HG02970 (cell line): Measurements from ENCODE around the gene IGSF9.

Source experiments
- ATAC-seq: cut with Tn5 transposase; IDR thresholded peaks from one replicate; pipeline ENCODE4 v1.9.1; 2021; ENCODE audit warnings: mild to moderate bottlenecking, moderate library complexity, moderate number of reproducible peaks; ENCODE audit not compliant: unreplicated experiment, low FRiP score

IGSF9 gene, protein sequence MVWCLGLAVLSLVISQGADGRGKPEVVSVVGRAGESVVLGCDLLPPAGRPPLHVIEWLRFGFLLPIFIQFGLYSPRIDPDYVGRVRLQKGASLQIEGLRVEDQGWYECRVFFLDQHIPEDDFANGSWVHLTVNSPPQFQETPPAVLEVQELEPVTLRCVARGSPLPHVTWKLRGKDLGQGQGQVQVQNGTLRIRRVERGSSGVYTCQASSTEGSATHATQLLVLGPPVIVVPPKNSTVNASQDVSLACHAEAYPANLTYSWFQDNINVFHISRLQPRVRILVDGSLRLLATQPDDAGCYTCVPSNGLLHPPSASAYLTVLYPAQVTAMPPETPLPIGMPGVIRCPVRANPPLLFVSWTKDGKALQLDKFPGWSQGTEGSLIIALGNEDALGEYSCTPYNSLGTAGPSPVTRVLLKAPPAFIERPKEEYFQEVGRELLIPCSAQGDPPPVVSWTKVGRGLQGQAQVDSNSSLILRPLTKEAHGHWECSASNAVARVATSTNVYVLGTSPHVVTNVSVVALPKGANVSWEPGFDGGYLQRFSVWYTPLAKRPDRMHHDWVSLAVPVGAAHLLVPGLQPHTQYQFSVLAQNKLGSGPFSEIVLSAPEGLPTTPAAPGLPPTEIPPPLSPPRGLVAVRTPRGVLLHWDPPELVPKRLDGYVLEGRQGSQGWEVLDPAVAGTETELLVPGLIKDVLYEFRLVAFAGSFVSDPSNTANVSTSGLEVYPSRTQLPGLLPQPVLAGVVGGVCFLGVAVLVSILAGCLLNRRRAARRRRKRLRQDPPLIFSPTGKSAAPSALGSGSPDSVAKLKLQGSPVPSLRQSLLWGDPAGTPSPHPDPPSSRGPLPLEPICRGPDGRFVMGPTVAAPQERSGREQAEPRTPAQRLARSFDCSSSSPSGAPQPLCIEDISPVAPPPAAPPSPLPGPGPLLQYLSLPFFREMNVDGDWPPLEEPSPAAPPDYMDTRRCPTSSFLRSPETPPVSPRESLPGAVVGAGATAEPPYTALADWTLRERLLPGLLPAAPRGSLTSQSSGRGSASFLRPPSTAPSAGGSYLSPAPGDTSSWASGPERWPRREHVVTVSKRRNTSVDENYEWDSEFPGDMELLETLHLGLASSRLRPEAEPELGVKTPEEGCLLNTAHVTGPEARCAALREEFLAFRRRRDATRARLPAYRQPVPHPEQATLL

DNA sequence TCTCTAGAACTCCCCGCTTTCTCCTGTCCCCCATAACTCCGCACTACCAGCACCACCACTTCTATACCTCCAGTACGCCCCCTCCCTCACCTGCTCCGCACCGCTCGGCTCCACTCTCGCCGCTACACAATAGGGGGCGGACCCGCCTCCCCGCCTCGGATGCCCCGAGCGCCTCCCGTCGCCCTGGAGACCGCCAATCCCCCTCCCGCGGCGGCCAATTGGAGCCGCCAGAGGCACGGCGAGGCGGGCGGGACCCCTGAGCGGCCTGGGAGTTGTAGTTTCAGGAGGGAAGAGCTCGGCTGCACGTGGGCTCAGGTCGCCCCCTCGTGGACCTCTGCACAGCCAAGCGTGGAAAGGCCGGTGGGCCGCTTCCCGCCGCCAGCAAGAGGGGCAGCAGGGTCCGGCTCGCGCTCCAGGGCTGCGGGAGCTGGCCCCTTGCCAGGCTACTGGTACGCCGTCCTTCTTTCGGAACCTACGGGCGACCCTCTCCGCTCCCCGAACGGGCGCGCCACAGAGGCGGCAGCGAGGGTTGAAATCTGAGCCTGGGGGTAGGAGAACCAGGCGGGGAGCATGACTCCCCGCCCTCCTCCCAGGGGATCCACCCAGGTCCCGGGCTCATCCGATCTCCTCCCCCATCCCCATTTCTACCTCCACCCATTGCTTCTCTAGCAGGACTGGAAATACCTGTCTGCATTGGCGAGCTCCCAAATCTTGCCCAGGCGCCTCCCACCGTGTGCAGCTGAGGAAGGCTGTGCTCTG, at the start of gene IGSF9:
TSS of gene IGSF9 (minus strand) at position 131 of the 759 bp plus-strand sequence. CDS start 2,159 bp downstream, outside the sequence.
- no peak for ATAC-seq

DNA sequence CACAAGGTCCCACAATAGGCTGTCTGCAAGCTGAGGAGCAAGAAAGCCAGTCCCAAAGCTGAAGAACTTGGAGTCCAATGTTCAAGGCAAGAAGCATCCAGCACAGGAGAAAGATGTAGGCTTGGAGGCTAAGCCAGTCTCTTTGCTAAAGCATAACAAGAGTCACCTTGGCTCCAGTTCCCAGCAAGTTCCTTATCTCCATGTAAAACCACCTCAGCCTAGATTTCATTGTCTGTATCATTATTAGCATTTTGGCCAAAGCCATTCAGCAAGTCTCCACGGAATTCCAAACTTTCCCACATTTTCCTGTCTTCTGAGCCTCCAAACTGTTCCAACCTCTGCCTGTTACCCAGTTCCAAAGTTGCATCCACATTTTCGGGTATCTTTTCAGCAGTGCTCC, 49.5 kb upstream of the IGSF9 start:
- no peak for ATAC-seq

DNA sequence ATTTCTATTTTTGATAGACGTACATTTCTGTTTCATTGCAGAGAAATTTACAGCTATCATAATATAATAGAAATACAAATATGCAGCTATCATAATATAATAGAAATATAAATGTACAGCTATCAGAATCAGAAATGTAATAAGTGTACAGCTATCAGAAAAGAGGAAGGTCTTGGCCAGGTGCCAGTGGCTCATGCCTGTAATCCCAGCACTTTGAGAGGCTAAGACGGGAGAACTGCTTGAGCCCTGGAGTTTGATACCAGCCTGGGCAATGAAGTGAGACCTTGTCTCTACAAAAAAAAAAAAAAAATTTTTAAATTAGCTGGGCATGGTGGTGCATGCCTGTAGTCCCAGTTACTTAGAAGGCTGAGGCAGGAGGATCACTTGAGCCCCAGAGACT, 48.5 kb upstream of the IGSF9 start:
- no peak for ATAC-seq

DNA sequence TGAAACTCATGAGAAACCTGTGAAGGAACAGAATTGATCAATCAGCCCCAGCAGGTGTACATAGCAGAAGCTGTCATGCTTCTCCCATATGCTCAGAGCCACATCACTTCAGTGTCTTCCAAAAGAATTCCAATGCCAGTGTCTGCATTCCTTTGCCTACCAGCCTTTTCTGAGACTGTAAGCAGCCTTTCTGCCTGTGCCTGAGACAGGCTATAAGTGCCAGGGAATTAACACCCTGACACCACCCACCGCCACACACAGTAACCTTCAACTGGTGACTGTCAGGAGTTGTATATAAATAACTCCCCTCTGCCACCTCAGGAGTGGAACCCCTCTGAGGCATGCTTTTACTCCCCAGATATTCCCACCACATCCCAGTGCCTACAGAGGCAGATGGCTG, 46.7 kb upstream of the IGSF9 start:
- ATAC-seq: no peak

DNA sequence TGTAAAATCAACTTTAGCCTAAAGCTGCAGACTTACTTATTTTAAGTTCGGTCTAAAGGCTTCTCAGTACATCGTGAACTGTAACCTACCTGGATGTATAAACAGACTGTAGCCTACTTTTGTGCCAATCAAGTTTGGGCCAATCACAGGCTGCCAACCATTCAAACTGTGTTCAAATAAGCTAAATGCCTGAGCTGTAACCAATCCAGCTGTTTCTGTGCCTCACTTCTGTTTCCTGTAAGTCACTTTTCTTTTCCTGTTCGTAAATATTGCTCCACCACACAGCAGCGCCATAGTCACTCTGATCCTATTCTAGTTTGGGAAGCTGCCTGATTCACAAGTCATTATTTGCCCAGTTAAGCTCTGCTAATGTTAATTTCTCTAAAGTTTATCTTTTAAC, 46.1 kb upstream of the IGSF9 start:
- ATAC-seq: no peak

DNA sequence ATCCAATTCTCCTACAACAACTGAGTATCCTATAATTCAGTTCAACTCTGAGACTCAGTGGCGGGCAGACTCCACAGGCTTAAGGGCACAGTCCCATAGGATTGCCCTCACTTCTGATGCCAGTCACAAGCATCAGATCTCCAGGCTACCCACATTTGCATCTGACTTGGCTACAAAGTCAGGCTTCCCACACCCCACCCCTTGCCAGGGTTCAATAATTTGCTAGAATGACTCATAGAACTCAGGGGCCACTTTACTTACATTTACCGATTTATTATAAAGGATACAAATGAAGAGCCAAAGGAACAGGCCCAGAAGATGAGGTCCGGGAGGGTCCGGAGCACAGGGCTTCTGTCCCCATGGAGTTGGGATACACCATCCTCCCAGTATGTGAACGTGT, 44.6 kb upstream of the IGSF9 start:
- ATAC-seq: no peak

DNA sequence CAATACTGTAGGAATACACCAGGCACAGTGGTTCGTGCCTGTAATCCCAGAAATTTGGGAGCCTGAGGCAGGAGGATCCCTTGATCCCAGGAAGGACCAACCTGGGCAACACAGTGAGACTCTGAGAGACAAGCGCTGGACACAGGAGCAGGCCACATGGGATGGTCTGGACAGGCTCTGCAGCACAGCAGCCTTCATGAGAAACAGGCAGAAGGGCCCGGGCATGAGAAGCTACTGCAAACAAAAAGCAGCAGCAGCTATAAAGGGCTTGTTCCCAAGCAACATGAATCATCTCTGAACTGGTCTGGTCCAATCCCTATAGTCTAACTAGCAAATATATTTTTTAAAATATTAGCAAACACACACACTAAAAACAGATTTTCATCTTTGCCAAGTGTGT, 44.2 kb upstream of the IGSF9 start:
- no peak for ATAC-seq

DNA sequence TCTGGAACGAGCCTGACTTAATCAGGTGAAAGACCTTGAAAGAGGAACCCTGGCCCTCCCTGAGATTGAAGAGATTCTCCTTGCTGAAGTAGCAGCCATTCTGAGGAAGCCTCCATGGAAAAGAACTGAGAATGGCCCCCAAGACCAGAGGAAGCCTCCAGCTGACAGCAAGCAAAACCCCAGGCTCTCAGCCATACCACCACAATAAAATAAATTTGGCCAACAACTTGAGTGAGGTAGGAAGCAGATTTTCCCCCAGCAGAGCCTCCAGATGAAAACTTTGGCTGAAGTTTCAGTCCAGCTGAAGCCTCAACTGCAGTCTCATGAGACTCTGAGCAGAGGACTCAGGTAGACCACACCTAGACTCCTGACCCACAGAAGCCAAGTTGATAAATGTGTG, 42.6 kb upstream of the IGSF9 start:
- ATAC-seq: no peak

DNA sequence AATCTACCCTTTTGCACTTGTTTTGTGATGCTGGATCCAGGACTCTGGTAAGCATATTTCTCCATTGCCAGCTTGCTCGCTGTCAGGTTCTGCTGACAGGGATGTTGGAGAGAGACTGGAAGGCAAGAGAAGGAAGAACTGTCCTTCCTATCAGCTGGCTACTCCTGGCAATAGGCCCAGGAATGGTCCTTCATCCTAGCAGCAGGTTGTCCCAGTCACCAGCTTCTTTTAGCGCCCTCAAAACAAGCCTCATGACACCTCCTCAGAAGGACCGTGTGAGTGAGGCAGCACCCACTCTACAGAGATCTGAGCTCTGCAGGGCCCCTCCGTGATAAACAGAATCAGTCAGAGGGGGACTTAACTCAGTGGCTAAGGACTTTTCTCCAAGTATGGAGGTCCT, 41.8 kb upstream of the IGSF9 start:
- no peak for ATAC-seq

DNA sequence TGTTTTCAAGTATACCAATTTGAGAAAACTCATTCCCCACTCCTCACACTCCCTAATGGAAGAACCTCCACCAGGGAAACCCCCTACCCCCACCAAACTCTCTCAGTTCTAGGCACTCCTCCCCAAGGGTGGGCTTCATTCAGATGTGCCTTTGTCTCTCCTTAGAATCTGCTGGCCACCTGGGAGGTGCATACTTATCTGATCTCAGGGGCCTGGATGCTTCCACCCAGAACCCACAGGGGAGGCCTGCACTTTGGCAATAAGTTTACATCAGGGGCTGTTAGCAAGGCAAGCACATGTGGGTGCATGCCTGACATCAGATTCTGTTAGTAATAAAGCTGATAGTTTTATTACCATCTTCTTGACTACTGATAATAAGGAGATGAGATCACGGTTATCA, 41.1 kb upstream of the IGSF9 start:
- no peak for ATAC-seq

DNA sequence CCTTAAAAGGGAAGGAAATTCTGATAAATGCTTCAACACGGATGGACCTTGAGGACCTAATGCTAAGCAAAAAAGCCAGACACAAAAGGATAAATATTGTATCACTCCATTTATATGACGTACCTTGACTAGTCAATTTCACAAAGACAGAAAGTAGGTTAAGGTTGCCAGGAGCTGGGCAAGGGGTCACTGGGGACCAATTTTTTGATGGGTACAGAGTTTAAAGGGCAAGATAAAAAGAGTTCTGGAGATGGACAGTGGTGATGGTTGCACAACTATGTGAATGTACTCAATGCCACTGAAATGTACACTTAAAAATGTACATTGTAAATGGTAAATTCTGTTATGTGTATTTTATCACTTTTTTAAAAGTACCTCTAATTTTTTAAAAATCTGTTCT, 40.7 kb upstream of the IGSF9 start:
- ATAC-seq: no peak

DNA sequence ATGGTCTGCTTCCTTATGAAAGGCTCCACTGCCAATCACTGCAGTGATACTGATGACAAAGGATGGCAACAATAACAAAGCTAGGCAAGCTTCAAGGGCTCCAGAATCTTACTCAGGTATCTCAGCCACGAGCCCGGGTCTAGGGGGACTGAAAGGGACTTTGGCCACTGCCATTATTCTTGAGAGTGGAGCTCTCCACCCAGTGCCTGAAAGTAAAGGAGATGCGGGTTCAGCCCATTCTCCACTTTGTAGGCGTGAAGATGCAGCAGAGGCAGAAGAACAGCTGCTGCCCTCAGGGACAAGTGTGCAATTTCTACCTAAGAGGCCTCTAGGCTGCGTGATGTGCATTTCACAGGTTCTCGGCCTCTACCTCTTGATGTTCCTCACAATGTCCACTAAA, 40.1 kb upstream of the IGSF9 start:
- ATAC-seq: no peak

DNA sequence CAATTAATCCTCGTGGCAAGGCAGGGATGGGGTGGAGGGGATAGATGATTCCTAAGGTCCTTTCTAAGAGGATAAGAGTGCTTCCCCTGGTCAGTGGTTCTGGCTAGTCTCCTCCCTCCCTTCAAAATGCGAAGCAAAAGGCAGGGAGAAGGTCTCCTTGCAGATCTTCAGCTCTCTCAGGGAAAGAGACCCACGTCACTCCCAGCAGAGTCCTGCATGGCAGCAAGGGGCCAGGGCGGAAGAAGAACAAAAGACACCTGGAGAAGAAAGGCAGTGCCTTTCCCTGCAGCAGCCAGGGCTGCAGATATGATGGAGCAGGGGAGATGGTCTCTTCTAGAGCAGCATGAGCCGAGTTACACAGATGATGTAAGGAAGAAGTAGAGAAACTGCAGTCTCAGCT, 38.3 kb upstream of the IGSF9 start:
- no peak for ATAC-seq

DNA sequence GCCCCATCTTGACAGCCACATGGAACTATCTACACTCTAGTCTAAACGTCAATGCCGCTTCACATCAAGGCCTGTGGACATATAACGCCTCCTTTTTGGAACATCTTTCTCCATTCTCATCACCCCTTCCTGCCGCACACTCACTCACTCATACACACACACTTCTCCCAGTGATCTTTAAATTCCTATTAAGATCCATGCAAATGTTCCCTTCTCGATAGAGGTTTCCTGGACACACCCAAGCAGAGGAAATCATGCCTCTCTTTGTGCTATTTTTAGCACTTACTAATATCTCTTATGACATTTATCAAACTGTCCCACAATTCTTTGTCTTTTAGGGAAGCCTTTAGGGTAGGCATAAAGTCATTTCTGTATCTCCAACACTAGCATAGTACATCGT, 36.9 kb upstream of the IGSF9 start:
- no peak for ATAC-seq

DNA sequence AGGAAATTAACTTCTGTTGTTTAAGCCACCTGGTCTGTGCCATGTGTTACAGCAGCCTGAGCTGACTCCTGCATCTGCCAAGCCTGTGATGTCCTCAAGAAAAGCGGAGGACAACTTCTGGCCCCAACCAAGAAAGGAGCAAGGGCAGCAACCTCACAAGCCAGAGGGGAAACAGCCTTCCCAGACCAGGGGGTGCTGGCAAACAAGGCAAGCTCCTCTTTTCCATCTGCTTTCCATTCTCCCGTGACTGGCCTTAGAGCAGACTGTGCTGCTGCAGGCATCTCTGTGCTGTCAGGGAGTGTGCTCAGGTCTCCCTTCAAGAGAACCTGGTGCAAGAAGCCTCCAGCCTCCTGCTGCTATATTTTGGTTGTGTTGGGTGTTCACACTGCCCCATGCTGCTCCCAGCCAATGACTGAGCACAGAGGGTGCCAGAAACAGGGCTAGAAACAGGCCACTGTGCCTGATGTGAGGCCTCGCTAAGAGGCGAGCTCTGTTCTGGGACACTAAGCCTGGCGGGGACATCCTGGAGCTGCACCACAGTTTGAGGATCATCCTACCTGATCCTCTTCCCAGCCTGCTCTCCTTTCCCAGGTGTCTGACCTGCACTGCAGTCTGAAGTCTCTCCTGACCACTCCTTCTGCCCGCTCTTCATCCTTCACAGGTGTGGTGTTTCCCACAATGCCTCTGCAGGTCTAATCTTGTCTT, 36.1 kb upstream of the IGSF9 start:
- ATAC-seq: no peak

DNA sequence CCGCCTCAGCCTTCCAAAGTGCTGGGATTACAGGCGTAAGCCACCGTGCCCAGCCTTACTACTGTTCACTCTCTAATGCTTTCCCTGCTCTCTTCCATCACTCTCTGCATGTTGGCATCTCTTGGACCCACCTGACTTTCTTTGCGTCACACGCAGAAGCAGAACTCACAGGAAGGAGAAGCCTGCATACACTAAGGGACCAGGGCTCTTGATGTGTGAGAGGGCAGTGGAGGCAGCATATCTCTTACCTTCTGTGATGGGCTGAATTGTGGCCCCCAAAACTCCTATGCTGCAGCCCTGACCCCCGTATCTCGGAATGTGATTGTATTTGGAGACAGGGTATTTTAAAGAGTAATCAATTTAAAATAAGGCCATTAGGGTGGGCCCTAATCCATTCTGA, 35.4 kb upstream of the IGSF9 start:
- ATAC-seq: no peak

DNA sequence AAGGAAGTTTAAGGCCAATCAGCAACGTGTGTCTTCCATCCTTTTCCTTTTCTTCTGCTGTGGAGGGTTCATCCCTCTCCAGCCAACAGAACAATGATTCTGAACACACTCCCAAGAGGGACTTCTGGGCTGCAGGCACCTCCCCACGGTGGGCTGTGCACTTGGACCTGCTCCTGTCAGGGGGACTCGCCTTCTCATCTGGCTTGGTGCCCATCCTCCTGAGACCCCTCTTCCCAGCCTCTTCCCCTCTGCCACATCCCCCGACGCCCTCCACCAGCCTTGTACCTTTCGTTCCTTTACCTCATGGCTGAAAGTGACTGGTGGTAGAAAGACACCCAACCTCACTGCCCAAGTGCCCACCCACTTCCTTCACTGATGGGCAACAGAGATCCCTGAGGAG, 34.7 kb upstream of the IGSF9 start:
- no peak for ATAC-seq

DNA sequence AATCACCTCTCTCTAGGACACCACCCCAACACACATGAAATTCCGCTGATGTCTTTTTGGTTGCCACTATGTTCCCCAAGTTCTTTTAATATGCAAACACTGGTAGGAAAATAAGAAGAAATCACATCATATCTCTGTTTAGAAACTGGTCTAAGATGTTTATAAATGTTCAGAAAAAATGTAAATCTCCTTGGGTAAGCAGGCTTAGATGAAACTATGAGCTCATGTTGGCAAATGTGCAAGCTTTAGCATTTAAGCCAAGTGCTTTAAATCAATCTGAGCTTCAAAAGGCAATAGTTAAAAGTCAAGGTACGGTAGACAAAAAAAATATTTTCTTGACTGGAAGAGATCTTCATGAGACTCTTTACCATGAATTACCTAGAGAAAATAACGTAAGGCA, 33.8 kb upstream of the IGSF9 start:
- no peak for ATAC-seq

DNA sequence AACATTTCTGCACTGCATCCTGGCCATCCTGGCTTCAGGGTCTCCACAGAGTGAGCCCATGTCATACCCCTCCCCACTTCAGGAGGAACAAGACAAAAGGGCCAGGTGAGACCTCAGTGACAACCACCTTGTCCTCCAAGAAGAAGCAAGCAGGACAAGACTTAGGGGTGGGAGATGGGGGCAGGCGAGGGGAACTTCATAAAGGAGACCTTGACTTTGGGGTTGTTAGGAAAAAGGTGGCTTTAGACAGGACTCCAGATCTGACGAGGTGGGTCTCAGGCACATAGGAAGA, 32.6 kb upstream of the IGSF9 start:
- no peak for ATAC-seq
